NCI-H1694 (cell line): ENCODE data around the gene PIM3.
A peak's percentile ranks its signal among the peaks of the same experiment; 100 is the strongest.
"Not testable (repeated sequence)": the region's sequence is repeated elsewhere in the genome, so short reads cannot be mapped to it uniquely, and the experiment has no call there.

ENCODE experiments used
- DNase-seq: peaks from one replicate; lab custom pipeline; 2025; lab: John Stamatoyannopoulos, UW

PIM3 gene

DNA sequence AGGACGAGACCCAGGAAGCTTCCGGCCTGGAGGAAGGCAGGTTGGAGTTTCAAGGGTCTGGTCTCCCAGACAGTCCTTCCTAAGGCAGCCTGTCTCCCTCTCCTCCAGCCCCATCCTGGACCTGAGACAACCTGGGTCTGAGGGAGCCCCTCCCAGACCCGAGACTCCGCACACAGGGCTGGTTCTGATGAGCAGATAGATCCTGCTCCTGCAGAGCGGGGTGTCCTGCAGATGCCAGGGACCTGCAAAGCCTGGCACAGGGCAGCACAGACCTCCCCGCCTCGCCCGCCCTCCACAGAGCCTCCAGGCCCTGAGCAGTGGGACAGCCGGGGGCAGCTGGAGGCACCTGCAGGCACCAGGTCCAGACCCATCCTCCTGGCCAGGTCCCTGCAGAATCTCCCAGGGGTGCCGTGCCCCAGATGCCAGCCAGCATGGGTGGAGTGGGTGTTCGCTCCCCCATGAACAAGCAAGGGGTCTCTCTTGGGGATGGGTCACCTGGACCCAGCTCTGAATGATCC, 7.8 kb downstream of the PIM3 start:
- DNase-seq = no peak

DNA sequence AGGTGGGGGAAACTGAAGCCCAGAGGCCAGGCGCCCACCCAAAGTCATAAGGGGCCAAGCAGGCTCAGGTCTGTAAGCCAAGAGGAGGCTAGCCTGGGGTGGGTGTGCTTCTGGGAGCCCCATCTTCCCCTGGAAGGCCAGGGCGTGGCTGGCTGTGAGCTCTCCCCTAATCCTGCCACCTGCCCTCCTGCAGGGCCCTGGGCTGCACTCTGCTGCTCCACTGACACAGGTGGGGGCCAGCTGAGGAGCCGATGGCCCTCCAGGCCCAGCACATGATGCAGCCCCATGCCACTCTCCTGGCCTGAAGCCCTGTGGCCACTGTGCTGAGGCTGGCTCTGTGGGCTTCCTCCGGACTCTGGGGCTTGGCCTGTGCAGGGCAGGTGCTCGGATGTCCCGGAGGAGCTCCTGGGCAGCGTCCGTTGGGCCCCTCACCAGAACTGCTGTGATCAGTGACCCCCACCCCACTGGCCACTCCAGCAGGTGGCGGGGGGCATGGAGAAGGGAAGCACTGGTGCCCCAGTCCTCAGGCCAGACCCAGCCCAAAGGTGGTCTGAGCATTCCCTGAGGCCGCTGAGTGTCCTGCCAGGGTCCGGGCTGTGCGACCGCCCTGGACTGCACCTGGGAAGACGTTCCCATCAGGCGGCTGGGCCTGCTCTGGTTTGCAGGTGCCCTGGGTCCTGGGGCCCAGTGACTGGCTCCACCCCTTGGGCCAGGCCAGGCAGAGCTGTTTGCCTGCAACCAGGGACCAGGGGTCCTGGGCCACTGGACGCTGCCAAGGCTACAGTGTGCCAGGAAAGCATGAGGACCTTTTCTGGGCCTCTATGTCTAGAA, 8.5 kb downstream of the PIM3 start:
- no peak for DNase-seq

DNA sequence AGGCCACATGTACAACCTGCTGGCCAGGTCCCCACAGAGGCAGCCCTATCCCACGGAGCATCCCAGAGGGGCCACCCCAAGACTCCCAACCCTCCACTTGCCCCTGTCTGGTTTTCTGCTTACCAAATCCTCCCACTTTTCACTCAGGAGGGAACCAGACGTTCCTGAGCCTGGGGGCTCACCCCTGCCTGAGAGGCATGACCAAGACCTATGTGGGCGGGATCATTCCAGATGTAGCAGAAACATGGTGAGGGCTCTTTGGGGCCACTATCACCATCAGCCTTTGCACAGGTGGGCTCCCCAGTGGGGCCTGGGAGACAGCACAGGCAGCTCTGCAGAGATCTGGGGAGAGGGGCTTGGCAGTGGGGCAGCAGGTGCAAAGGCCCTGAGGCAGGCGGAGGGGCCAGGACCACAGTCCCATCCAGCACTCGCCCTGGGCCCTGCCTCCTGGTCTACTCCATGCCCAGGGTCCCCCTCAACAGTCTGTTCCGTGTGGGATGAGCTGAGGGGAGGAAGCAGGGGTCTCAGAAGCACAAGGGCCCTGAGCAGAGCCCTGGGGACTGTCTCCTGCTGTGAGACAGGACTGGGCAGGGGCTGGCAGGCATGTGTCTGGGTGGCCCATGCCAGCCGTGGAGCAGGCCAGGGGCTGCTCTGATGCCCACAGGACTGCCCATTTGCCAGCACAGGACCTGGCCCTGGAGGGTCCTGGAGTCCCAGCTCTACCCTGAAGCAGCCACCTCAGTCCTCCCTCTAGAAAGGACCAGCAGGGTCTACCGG, 9.4 kb downstream of the PIM3 start:
- no peak for DNase-seq

GRCh38 chr22:49970528-49971231, 10.1 kb downstream of the PIM3 start:
- DNase-seq = peak; percentile 90

DNA sequence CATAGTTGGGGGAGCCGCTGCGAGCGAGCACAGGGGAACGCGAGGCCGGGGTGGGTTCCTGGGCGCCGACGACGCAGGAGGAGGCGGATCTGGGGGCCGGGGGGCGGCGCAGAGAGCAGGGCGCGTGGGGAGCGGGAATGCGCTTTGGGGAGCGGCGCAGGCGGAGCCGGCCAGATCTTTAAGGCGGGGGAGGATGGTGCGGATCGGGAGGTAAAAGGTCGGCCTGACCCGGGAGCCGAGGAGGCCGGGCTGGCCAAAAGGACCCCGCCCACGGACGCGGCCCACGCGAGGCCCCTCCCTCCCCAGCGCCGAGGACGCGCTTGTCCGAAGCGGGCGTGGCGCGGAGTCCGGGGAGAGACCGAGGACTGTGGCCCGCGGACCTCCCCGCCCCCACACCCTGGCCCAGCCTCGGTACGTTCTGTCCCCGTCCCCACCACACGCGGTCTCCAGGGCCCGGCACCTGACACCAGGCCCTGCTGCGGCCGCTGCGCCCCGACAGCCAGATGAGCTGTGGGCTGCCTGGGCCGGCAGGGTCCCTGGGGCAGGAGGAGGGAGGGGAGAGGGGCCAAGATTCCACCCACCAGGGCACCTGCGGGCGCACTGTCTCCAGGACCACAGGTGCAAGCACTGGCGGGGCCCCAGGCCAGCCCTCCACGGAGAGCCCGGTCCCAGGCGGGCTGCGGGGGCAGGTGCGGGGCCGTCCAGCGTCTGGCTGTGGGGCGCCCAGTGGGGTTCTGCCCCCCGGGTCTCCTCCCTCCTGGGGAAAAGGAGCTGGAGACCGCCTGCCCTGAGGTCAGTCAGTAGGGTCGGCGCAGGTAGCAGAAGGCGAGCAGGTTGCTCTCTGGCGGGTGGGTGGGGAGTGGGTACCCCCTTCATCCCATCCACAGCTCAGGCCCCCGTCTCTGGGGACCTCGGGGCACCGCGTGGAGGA, 10.9 kb downstream of the PIM3 start:
- DNase-seq = no peak

DNA sequence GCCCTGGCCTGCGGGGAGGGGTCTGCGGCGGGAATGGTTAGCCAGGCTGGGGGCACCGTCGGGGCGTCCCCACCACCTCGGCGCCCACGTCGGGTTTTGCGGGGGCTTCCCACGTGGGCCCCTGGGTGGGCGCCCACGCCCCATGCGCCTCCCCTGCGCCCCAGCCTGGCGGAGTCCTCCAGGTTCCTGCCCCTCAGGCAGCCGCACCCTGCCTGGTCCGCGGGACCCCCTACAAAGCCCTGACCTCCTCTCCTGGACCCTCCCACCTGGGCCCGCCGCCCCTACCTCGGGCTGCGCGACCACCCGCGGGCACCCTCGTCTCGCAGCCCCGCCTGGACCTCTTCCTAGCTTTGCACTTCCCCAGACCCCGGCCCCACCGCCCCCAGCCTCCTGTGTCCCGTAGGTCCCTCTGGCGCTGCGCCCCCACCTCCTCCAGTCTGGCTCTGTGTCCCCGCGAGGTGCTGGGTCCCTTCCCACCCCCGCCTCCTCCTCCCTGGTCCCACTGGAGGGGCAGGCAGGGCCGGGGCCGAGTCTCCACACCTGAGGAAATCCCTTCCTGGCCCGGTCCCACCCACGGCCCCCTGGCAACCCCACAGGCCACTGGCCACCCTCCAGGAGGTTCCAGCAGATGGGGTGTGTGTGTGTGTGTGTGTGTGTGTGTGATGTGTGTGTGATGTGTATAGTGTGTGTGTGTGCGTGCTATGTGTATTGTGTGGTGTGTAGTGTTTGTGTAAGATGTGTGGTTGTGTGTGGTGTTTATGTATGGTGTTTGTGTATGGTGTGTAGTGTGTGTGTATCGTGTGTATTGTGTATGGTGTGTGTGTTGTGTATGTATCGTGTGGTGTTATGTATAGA, 11.8 kb downstream of the PIM3 start:
- no peak for DNase-seq

DNA sequence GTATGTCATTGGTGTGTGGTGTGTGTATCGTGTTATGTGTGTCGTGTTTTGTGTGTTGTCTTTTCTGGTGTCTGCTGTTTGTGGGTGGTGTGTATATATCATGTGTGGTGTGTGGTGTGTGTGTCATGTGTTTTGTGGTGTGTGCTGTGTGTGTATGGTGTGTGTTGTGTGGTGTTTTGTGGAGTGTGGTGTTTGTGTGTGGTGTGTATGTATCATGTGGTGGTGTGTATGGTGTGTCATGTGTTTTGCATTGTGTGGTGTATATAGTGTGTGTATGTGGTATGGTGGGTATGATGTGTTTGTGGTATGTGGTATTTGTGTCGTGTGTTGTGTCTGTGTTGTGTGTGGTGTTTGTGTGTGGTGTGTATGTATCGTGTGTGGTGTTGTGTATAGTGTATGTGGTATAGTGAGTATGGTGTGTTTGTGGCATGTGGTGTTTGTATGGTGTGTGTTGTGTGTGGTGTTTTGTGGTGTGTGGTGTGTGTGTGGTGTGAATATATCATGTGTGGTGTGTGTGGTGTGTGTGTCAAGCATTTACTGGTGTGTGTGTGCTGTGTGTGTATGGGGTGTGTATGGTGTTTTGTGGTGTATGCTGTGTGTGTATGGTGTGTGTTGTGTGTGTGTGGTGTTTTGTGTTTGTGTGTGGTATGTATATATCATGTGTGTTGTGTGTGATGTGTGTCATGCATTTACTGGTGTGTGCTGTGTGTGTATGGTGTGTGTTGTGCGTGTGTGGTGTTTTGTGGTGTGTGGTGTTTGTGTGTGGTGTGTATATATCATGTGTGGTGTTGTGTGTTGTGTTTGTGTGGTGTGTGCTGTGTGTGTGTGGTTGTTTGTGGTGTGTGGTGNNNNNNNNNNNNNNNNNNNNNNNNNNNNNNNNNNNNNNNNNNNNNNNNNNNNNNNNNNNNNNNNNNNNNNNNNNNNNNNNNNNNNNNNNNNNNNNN, 12.7 kb downstream of the PIM3 start:
- no peak for DNase-seq

- DNase-seq = no peak
Observed at GRCh38 chr22:49975543-49976389, 15.2 kb downstream of the PIM3 start.

DNA sequence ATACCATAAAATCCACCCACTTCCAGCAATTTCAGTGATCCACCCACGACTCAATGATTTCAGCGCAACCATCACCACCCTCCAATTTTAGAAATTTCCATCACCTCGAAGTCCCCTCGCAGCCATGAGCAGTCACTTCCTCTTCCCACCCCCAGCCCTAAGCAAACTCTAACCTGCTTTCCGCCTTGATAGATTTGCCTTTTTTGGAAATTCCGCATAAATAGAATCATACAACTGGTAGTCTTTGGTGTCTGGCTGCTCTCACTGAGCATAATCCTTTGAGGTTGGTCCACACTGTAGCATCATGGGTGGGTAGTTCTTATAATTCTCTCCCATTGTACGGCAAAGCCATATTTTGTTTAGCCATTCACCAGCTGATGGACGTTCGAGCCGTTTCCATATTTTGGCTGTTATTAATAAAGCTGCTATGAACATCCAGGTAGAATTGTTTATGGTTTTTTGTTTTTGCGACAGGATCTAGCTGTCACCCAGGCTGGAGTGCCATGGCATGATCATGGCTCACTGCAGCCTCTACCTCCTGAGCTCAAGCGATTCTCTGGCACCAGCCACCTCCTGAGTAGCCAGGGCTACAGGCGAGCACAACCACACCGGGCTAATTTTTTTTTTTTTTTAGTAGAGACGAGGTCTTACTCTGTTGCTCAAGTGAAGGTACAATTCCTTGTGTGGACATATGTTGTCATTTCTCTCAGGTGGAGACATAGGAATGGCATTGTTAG, 16.0 kb downstream of the PIM3 start:
- no peak for DNase-seq

DNA sequence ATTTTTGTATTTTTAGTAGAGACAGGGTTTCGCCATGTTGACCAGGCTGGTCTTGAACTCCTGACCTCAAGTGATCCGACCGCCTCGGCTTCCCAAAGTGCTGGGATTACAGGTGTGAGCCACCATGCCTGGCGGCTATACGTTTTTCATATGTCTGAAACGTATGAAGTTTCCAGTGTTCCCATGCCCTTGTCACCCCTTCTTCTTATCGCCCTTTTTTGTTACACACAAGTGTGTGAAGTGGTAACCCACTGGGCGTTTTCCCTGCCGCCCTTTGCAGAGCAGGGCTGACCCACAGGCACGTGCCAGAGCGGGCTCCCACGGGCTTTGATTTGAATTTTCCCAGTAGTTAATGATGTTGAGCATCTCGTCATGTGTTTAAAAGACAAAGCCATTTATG, 17.0 kb downstream of the PIM3 start:
- DNase-seq = no peak

- DNase-seq = peak; percentile 47
Observed at GRCh38 chr22:49979587-49980264, 19.2 kb downstream of the PIM3 start.

GRCh38 chr22:49981799-49982198, 21.2 kb downstream of the PIM3 start:
- DNase-seq = not testable (repeated sequence)

GRCh38 chr22:49983148-49984042, 22.8 kb downstream of the PIM3 start:
- no peak for DNase-seq

DNA sequence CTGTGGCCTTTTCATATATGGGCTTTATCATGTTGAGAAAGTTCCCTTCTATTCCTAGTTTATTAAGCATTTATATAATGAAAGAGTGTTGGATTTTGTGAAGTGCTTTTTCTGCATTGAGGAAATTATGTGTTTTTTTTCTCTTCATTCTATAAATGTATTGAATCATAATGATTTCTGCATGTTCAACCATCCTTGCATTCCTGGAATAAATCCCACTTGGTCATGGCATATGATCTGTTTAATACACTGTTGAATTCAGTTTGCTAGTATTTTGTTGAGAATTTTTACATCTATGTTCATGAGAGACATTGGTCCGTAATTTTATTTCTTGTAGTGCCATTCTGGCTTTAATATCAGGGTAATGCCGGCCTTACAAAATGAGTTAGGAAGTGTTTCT, 25.8 kb downstream of the PIM3 start:
- DNase-seq = no peak

DNA sequence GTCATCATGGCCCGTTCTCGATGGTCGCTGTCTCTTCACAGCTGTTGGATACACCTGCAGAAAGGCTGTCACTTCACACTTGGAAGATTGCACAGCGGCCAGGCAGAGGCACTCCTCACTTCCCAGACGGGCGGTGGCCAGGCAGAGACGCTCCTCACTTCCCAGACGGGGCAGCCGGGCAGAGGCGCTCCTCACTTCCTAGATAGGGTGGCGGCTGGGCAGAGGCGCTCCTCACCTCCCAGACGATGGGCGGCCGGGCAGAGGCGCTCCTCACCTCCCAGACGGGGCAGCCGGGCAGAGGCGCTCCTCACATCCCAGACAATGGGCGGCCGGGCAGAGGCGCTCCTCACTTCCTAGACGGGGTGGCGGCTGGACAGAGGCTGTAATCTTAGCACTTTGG, 29.3 kb downstream of the PIM3 start:
- DNase-seq = not testable (repeated sequence)

DNA sequence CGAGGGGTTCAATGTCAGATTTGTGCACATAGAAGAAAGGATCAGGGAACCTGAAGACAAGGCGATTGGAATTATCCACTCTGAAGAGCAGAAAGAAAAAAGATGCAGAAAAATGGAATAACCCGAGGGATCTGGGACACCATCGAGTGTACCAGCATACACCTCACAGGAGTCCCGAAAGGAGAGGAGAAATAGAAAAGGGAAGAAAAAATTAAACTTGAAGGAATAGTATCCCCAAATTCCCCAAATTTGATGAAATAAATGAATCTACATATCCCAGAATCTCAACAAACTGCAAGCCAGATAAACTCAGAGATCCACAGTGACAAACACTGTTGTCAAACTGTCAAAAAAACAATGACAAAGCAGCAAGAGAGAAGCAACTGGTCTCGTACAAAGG, 30.6 kb downstream of the PIM3 start:
- DNase-seq = no peak
